Stimulated activated CD8-positive, alpha-beta memory T cell treated with anti-CD3 and anti-CD28 coated beads, Interleukin-15, amount 100 ng/mL, for 4 hours (primary cell): ENCODE results near the gene AMMECR1.
"Not testable (repeated sequence)": the region's sequence is repeated elsewhere in the genome, so short reads cannot be mapped to it uniquely, and the experiment has no call there.

Experiments
- DNase-seq, 2 donors: peaks; one replicate each; pipeline ENCODE4 v3.0.0-alpha.2; 2020; ENCODE audit warnings: low read depth in 2 of 2

Gene AMMECR1

GRCh38 chrX:110317820-110318663, at the start of gene AMMECR1:
TSS of gene AMMECR1 (minus strand) at chrX:110318085. CDS start at chrX:110318071, 14 bp downstream.
- peak; percentile 59 to 60 for DNase-seq

- no peak for DNase-seq
These were observed 45.4 kb upstream of the AMMECR1 start for GRCh38 chrX:110363244-110363643.

GRCh38 chrX:110359273-110359672, 41.4 kb upstream of the AMMECR1 start:
- DNase-seq, result no peak

- DNase-seq, result no peak
These were observed 40.7 kb upstream of the AMMECR1 start, which contains the start of gene RTL9 for GRCh38 chrX:110358548-110358947. TSS of gene RTL9 (plus strand) at chrX:110358848. CDS start at chrX:110450618, 91,770 bp downstream.

- DNase-seq, result no peak
These were observed 28.8 kb upstream of the AMMECR1 start for GRCh38 chrX:110346681-110347080.

- DNase-seq, result no peak
These were observed 23.5 kb upstream of the AMMECR1 start for GRCh38 chrX:110341189-110342035.

- DNase-seq, result no peak
These were observed 21.1 kb upstream of the AMMECR1 start for GRCh38 chrX:110338935-110339334.

GRCh38 chrX:110333458-110333857, 15.6 kb upstream of the AMMECR1 start:
- not testable (repeated sequence) for DNase-seq

GRCh38 chrX:110331444-110332030, 13.7 kb upstream of the AMMECR1 start:
- no peak for DNase-seq

GRCh38 chrX:110328613-110329012, 10.7 kb upstream of the AMMECR1 start:
- not testable (repeated sequence) for DNase-seq

GRCh38 chrX:110327336-110327735, 9.5 kb upstream of the AMMECR1 start:
- DNase-seq, result no peak

GRCh38 chrX:110326712-110327111, 8.8 kb upstream of the AMMECR1 start:
- no peak for DNase-seq

- DNase-seq, result no peak
These were observed 4.7 kb upstream of the AMMECR1 start for GRCh38 chrX:110322603-110323002.

- DNase-seq, result no peak
These were observed 3.8 kb upstream of the AMMECR1 start for GRCh38 chrX:110321670-110322069.

- no peak for DNase-seq
These were observed 3.2 kb upstream of the AMMECR1 start for GRCh38 chrX:110321081-110321480.

- DNase-seq, result no peak
These were observed 2.6 kb upstream of the AMMECR1 start for GRCh38 chrX:110320381-110320987.

GRCh38 chrX:110318664-110318968, 731 bp upstream of the AMMECR1 start:
- no peak for DNase-seq

GRCh38 chrX:110317061-110317819, 645 bp downstream of the AMMECR1 start:
- peak in 1 of 2 donors; percentile 1 for DNase-seq

GRCh38 chrX:110316351-110317060, 1.4 kb downstream of the AMMECR1 start:
- DNase-seq, result no peak

- DNase-seq, result no peak
These were observed 2.3 kb downstream of the AMMECR1 start for GRCh38 chrX:110315551-110315950.
